HepG2 (cell line): Measurements from ENCODE around the gene SLC16A14. TPM values are rescaled to one million over a fixed set of nuclear protein-coding genes. Genes with fewer than 3 reads are reported as not detected.

ENCODE experiments used
- ATAC-seq: fragments of 200-7000 bp; cut with Tn5 transposase; 3 replicates; pipeline ENCODE4 v1.9.1; 2020; ENCODE audit warnings: mild to moderate bottlenecking, moderate library complexity
- BruUV-seq: library from RNA; stranded (reverse); fragments of 400-500 nt; replicated peaks from 2 replicates; lab custom pipeline; 2021; lab: Mats Ljungman, UMichigan
- CTCF ChIA-PET: fragments of 300-600 bp; formaldehyde crosslinking; extraction: SDS; loops from one replicate; lab custom pipeline; 2021; ENCODE audit warnings: low total read pairs, inconsistent platforms, low intra/inter-chr PET ratio; lab: Yijun Ruan, JAX
- POLR2A ChIA-PET: fragments of 350-600 bp; sonication (Branson Sonifier 250); formaldehyde crosslinking; loops from one replicate; lab custom pipeline; 2020; ENCODE audit warnings: antibody characterized with exemption, inconsistent platforms; lab: Yijun Ruan, JAX
- DNase-seq: peaks from one replicate; pipeline ENCODE4 v3.0.0-alpha.2; 2015; ENCODE audit warnings: low spot score
- FAIRE-seq: peaks from 3 replicates; lab custom pipeline; 2011; peaks lifted over from hg19 to GRCh38; lab: Jason Lieb, UNC
- H2AFZ ChIP-seq: one replicate; pipeline ENCODE4 v1.6.1; 2011; ENCODE audit warnings: low read length, inconsistent platforms
- H3K27ac ChIP-seq: fragments of 300-600 bp; 3 replicates; pipeline ENCODE4 v1.8.0; 2011; ENCODE audit warnings: mixed run types, mild to moderate bottlenecking, mixed read lengths, low read length, inconsistent platforms; ENCODE audit not compliant: insufficient read depth; ENCODE audit errors: extremely low read length
- H3K27me3 ChIP-seq, 2 experiments: fragments of 200-600 bp in 1 of 2; 2 replicates in 1 of 2; 3 replicates in 1 of 2; pipeline versions ENCODE4 v1.6.0 to v1.8.0; 2011; ENCODE audit warnings: low read length in 2 of 2, mild to moderate bottlenecking in 2 of 2, moderate library complexity in 2 of 2, inconsistent platforms in 1 of 2; ENCODE audit not compliant: insufficient read depth in 2 of 2, control insufficient read depth in 1 of 2
- H3K36me3 ChIP-seq, 2 experiments: fragments of 200-600 bp in 1 of 2; replicated peaks in 1 of 2; 2 replicates in 1 of 2; 3 replicates in 1 of 2; pipeline versions ENCODE4 v1.5.1 to v1.8.0; 2011; ENCODE audit warnings: low read length in 2 of 2, inconsistent platforms in 1 of 2; ENCODE audit not compliant: insufficient read depth in 2 of 2, control insufficient read depth in 1 of 2
- H3K4me1 ChIP-seq: 2 replicates; pipeline ENCODE4 v1.5.1; 2012; ENCODE audit warnings: low read length, inconsistent platforms; ENCODE audit not compliant: insufficient read depth
- H3K4me2 ChIP-seq: 2 replicates; pipeline ENCODE4 v1.6.0; 2011; ENCODE audit warnings: low read depth, low read length, inconsistent platforms
- H3K4me3 ChIP-seq, 3 experiments: fragments of 200-600 bp in 1 of 3; sonication (generic), shearing (Covaris generic) in 1 of 3; replicated peaks in 1 of 3; 2 replicates each; pipeline ENCODE4 v1.5.1; 2011 to 2016; ENCODE audit warnings: low read length in 3 of 3, inconsistent platforms in 2 of 3, low read depth in 2 of 3, mild to moderate bottlenecking in 2 of 3, control low read depth in 1 of 3, mixed read lengths in 1 of 3; ENCODE audit not compliant: insufficient read depth in 1 of 3
- H3K79me2 ChIP-seq: one replicate; pipeline ENCODE4 v1.6.1; 2011; ENCODE audit warnings: low read length, inconsistent platforms; ENCODE audit not compliant: insufficient read depth
- H3K9ac ChIP-seq: 2 replicates; pipeline ENCODE4 v1.6.0; 2011; ENCODE audit warnings: mild to moderate bottlenecking, low read depth, low read length, inconsistent platforms; ENCODE audit not compliant: insufficient read depth
- H3K9me3 ChIP-seq: 2 replicates; pipeline ENCODE4 v1.5.1; 2012; ENCODE audit warnings: mild to moderate bottlenecking, low read length
- H4K20me1 ChIP-seq: 2 replicates; pipeline ENCODE4 v1.6.0; 2011; ENCODE audit warnings: inconsistent platforms, mild to moderate bottlenecking, low read length, moderate library complexity; ENCODE audit not compliant: insufficient read depth
- E2F5 ChIP-seq: sonication (generic); formaldehyde crosslinking; conservative IDR thresholded peaks from 2 replicates; pipeline ENCODE4 v1.4.0; 2020; ENCODE audit warnings: missing genetic modification reagents
- NRL ChIP-seq: sonication (generic); formaldehyde crosslinking; IDR thresholded peaks from 2 replicates; pipeline ENCODE4 v1.5.0; 2020; ENCODE audit warnings: missing genetic modification reagents, mild to moderate bottlenecking, moderate library complexity, borderline replicate concordance
- PPARG ChIP-seq: conservative IDR thresholded peaks from 2 replicates; pipeline ENCODE4 v1.6.1; 2016; ENCODE audit warnings: missing biosample characterization, missing genetic modification reagents
- XBP1 ChIP-seq: sonication (generic); formaldehyde crosslinking; IDR thresholded peaks from 2 replicates; pipeline ENCODE4 v1.5.0; 2020; ENCODE audit warnings: missing genetic modification reagents
- ZNF180 ChIP-seq: sonication (generic); formaldehyde crosslinking; IDR thresholded peaks from 2 replicates; pipeline ENCODE4 v1.4.0; 2020; ENCODE audit warnings: low read depth, missing genetic modification reagents, borderline replicate concordance
- ZNF20 ChIP-seq: sonication (generic); formaldehyde crosslinking; IDR thresholded peaks from 2 replicates; pipeline ENCODE4 v1.4.0; 2020; ENCODE audit warnings: mild to moderate bottlenecking, moderate library complexity, missing genetic modification reagents
- WGBS: methylation state at CpG from one replicate; pipeline ENCODE4 v1.1.6; 2017; ENCODE audit warnings: low lambda C conversion rate; 5-methylcytosine and 5-hydroxymethylcytosine counted together
- in situ Hi-C: cut with HindIII; loops from 2 replicates; pipeline ENCODE4 v1.10.0; 2017; ENCODE audit warnings: low pct_unique_long_range_greater_than_20kb; ENCODE audit not compliant: extremely low pct_ligation_motif_present
- intact Hi-C: fragments of 100-400 bp; cut with micrococcal nuclease; formaldehyde crosslinking; loops from one replicate; pipeline ENCODE4 v1.10.0; 2022; ENCODE audit not compliant: unreplicated experiment
- polyA plus RNA-seq, 8 experiments: library from polyadenylated mRNA; depleted of rRNA in 3 of 8; stranded (reverse) in 7 of 8; unstranded in 1 of 8; fragments of >200 nt; fragmentation: Illumina TruSeq in 4 of 8; extraction: Trizol in 4 of 8; gene quantifications; 2 replicates each; pipeline versions ENCODE4 v1.2.1 to v1.2.3, GENCODE V29; 2011 to 2016; ENCODE audit warnings: low read depth in 4 of 8, missing spikeins in 1 of 8, mixed read lengths in 1 of 8; ENCODE audit not compliant: insufficient read depth in 1 of 8
- total RNA-seq, 5 experiments: library from RNA; depleted of rRNA; stranded (reverse); fragments of >200 nt; fragmentation: Illumina TruSeq; extraction: Trizol; gene quantifications; 2 replicates each; pipeline ENCODE4 v1.2.3, GENCODE V29; 2016; ENCODE audit warnings: low read depth in 1 of 5

The SLC16A14 gene
- total and polyA plus RNA-seq, 2 of the 13 experiments (the other 11 are each of a cell fraction or from before 2014, with no cell fraction given), result 0.05 TPM; not detected in 1

GRCh38 chr2:230052299-230052698, 16.4 kb downstream of the SLC16A14 start (continued):
- TF ChIP-seq E2F5 (CRISPR knock-in tag) (no peak), PPARG (CRISPR knock-in tag) (no peak), XBP1 (CRISPR knock-in tag) (no peak), ZNF20 (no peak), ZNF180 (CRISPR knock-in tag) (no peak)

GRCh38 chr2:230050136-230050535, 18.6 kb downstream of the SLC16A14 start:
- POLR2A ChIA-PET, result no interaction called here
- intact Hi-C loops, result no loop called here
- H3K27me3 ChIP-seq, result peaks cover 0 to 7% of the 10 kb centered on the region in 2 experiments; a peak in 2 of 5 replicates
- 36% methylated on average over 3 of the region's 3 CpGs for WGBS
- no peak overlapping the region for H3K4me3 ChIP-seq
- H3K4me2 ChIP-seq, result no peak overlapping the region
- H3K4me1 ChIP-seq, result peaks cover 13% of the 10 kb centered on the region
- H3K36me3 ChIP-seq, result no peaks in the 10 kb centered on the region
- H3K79me2 ChIP-seq, result no peaks in the 10 kb centered on the region
- H3K9me3 ChIP-seq, result no peaks in the 10 kb centered on the region
- ATAC-seq, result no peak
- in situ Hi-C loops, result no loop called here
- no peak for DNase-seq
- BruUV-seq, result no TSS peak
- H3K27ac ChIP-seq, result no peak overlapping the region
- no peaks in the 10 kb centered on the region for H4K20me1 ChIP-seq
- TF ChIP-seq NRL (CRISPR knock-in tag), result no peak
- no peak for FAIRE-seq
- no peak overlapping the region for H3K9ac ChIP-seq
- CTCF ChIA-PET, result no interaction called here
- no peak overlapping the region for H2AFZ ChIP-seq
